Measurements from ENCODE around the gene PITRM1. TPM values are rescaled to one million over a fixed set of nuclear protein-coding genes. Genes with fewer than 3 reads are reported as not detected.

PITRM1 gene
- total and polyA plus RNA-seq, 2 donors (not counting 3 experiments of a cell fraction or from before 2014, with no cell fraction given) = 83.2 to 145 TPM

DNA sequence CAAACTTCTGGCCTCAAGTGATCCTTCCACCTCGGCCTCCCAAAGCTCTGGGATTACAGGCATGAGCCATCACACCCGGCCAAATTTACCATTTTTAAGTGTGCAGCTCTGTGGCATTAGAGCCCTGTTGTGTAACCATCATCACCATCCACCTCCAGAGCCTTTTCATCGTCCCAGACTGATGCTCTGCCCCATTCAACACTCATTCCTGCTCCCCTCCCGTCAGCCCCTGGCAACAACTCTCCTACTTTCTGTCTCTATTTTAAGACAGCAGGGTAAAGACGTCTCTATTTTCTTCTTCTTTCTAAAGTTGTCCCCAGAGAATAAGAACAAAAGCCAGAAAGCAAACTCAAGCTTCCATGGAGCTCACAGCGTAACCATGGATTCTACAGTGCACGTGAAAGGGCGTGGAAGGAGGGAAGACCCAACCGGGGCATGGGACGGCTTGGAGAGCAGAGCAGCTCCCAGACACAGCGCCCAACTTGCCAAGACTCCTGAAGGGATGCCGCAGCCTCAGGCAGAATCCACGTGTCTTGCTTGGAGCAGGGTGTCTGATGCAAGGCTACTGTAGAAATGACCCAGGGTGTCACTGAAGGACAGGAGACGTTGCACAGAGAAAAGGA lies 42.7 kb upstream of the PITRM1 start:
- CTCF ChIA-PET = no interaction called here

More for the DNA sequence above, 42.7 kb upstream of the PITRM1 start:
- no peak for DNase-seq (ENCODE audit: low read depth, low spot score)
- dilution Hi-C loops (cut with MboI; ENCODE audit: extremely low pct_ligation_motif_present, low sequenced_read_pairs) = no loop called here
- no peak for TF ChIP-seq POLR2A (IDR thresholded peaks at IDR 0.05; ENCODE audit: low read depth, low read length)
- TF ChIP-seq MYC (IDR thresholded peaks at IDR 0.05; ENCODE audit: low read depth, low read length) = no peak
- TF ChIP-seq, protein P1, sequence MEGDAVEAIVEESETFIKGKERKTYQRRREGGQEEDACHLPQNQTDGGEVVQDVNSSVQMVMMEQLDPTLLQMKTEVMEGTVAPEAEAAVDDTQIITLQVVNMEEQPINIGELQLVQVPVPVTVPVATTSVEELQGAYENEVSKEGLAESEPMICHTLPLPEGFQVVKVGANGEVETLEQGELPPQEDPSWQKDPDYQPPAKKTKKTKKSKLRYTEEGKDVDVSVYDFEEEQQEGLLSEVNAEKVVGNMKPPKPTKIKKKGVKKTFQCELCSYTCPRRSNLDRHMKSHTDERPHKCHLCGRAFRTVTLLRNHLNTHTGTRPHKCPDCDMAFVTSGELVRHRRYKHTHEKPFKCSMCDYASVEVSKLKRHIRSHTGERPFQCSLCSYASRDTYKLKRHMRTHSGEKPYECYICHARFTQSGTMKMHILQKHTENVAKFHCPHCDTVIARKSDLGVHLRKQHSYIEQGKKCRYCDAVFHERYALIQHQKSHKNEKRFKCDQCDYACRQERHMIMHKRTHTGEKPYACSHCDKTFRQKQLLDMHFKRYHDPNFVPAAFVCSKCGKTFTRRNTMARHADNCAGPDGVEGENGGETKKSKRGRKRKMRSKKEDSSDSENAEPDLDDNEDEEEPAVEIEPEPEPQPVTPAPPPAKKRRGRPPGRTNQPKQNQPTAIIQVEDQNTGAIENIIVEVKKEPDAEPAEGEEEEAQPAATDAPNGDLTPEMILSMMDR (IDR thresholded peaks at IDR 0.05; ENCODE audit: extremely low read depth in 1 of 2, insufficient read depth in 1 of 2, low read depth in 1 of 2, low read length in 2 of 2) = no peak
- TF ChIP-seq POLR2AphosphoS5 (IDR thresholded peaks at IDR 0.05; ENCODE audit: insufficient read depth, low read depth, low read length) = no peak
- TF ChIP-seq FOS (IDR thresholded peaks at IDR 0.05; ENCODE audit: borderline replicate concordance, insufficient read depth, low read length) = no peak
- TF ChIP-seq GATA2 (IDR thresholded peaks at IDR 0.05; ENCODE audit: insufficient read depth, insufficient read length, low read depth, low read length) = no peak
- TF ChIP-seq, protein P2, sequence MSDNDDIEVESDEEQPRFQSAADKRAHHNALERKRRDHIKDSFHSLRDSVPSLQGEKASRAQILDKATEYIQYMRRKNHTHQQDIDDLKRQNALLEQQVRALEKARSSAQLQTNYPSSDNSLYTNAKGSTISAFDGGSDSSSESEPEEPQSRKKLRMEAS (IDR thresholded peaks at IDR 0.05; ENCODE audit: insufficient read depth, insufficient read length) = no peak
- TF ChIP-seq EZH2 (IDR thresholded peaks at IDR 0.05; ENCODE audit: borderline replicate concordance, low read depth, low read length, severe bottlenecking) = no peak
- no peak for TF ChIP-seq JUN (IDR thresholded peaks at IDR 0.05; ENCODE audit: borderline replicate concordance, insufficient read depth, insufficient read length, low read depth)
- intact Hi-C loops (cut with micrococcal nuclease) = no loop called here
- Histone ChIP-seq H3K9me3 (replicated peaks; ENCODE audit: control insufficient read depth, insufficient read depth, low read length) (no peaks in the 10 kb centered on the region), H3K4me2 (ENCODE audit: insufficient read depth, low read length) (no peak overlapping the region), H3K27me3 (ENCODE audit: control insufficient read depth in 2 of 2, insufficient read depth in 2 of 2, low read length in 2 of 2) (peaks cover 0 to 2% of the 10 kb centered on the region in 2 experiments), H2AFZ (ENCODE audit: low read depth, low read length) (no peak overlapping the region), H3K79me2 (ENCODE audit: control insufficient read depth, insufficient read depth, low read length) (no peaks in the 10 kb centered on the region), H3K9ac (replicated peaks; ENCODE audit: extremely low read depth, insufficient read depth, low read length) (no peak overlapping the region), H3K4me3 (replicated peaks in 1 of 3; ENCODE audit: insufficient read depth in 1 of 3, low read depth in 1 of 3, low read length in 3 of 3) (no peak overlapping the region), H4K20me1 (replicated peaks; ENCODE audit: control insufficient read depth, extremely low read depth, insufficient read depth, low read length) (no peaks in the 10 kb centered on the region), H3K4me1 (ENCODE audit: control insufficient read depth, extremely low read depth, insufficient read depth, low read length) (no peaks in the 10 kb centered on the region), H3K9me1 (replicated peaks; ENCODE audit: control insufficient read depth, extremely low read depth, insufficient read depth, low read length) (no peaks in the 10 kb centered on the region), H3K27ac (ENCODE audit: insufficient read depth, low read depth, low read length) (no peak overlapping the region), H3K36me3 (ENCODE audit: control insufficient read depth in 2 of 2, extremely low read depth in 1 of 2, insufficient read depth in 2 of 2, low read length in 2 of 2) (no peaks in the 10 kb centered on the region)
- no TSS peak for BruUV-seq (replicated peaks)
- FAIRE-seq = no peak
- POLR2A ChIA-PET = no interaction called here

Measured in endothelial cell of umbilical vein (primary cell).